Stimulated activated CD4-positive, alpha-beta T cell treated with anti-CD3 and anti-CD28 coated beads, Interleukin-2, amount 100 ng/mL, for 48 hours (primary cell): Measurements from ENCODE around the gene APRT.
"Not testable (repeated sequence)": the region's sequence is repeated elsewhere in the genome, so short reads cannot be mapped to it uniquely, and the experiment has no call there.

Experiments used
- DNase-seq, 2 donors: peaks; one replicate each; pipeline ENCODE4 v3.0.0-alpha.2; 2020

APRT gene

DNA sequence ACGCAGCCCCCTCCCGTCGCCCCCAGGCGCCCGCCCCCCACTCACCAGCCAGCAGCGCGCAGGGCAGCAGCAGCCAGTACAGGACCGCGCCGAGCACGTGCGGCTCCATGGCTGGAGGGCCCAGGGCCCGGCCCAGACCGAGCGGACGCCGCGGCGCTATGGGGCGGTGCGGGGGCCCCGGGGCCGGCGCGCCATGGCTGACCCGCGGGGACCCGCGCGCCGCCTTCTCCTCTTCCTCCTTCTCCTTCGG is 26.9 kb downstream of the APRT start:
- no peak for DNase-seq

DNA sequence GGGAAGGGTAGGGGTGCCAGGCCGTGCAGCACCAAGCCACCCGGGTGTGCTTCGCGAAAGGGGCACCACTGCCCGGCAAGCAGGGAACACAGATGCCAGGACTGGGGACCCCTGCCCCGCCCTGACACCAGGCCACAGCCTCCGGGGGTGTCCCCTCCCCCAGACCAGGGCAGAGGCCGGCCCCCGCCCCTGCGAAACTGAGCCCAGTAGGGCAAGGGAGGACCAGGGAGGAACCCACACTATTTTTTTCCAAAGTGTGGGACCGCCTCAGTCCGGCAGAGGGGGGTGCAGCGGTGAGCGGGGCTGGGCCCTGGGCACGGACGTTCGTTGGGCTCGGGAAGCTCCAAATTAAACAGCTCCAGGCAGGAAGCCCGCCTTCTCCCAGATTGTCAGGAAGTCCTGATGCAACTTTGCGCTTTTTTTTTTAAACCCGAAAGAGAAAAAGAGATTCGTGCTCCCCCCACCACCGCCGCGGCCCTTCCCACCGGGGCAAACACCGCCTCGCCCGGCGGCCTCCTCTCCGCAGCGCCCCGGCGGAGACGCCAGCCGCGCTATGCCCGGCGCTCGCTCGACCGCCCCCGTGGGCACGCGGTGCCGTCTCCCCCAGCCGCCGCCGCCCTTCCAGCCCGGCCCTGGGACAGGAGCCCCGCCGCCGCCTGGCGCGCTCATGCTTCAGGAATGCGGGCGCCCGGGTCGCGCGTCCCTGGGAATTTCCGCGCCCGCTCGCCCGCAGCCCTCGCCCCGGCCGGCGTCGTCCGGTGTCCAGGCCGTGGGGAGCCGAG is 27.5 kb downstream of the APRT start:
- DNase-seq: no peak

DNA sequence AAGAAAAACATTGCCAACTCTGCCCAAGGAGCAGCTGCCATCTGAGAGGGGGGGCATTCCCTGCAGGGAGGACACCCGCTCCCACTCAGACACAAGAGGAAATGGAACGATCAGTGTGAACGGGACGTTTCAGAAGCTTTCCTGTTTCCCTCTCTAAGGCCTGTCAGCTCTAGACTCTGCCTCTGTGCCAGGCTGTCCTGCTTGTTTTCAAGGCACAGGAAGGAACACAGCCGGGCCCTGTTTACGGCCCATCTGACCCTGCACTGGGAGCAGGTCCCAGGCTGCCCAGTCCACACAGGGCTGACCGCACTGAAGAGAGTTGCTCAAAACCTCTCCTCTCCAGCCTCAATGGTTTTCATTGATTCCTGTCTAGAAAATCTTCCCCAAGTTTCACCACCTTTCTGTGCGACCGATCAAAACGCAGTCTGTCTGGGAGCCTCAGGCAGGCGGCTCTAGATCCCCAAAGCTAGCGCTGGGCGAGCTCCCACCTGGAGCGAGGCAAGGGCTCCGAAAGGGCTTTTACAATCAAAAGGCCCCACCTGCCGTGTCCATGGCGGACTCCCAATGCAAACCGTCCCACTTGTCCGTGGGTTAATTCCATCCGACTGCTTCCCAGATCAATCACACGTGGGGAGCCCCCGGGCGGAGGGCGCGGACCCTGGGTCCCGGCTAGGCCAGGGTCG is 28.2 kb downstream of the APRT start:
- DNase-seq: no peak

DNA sequence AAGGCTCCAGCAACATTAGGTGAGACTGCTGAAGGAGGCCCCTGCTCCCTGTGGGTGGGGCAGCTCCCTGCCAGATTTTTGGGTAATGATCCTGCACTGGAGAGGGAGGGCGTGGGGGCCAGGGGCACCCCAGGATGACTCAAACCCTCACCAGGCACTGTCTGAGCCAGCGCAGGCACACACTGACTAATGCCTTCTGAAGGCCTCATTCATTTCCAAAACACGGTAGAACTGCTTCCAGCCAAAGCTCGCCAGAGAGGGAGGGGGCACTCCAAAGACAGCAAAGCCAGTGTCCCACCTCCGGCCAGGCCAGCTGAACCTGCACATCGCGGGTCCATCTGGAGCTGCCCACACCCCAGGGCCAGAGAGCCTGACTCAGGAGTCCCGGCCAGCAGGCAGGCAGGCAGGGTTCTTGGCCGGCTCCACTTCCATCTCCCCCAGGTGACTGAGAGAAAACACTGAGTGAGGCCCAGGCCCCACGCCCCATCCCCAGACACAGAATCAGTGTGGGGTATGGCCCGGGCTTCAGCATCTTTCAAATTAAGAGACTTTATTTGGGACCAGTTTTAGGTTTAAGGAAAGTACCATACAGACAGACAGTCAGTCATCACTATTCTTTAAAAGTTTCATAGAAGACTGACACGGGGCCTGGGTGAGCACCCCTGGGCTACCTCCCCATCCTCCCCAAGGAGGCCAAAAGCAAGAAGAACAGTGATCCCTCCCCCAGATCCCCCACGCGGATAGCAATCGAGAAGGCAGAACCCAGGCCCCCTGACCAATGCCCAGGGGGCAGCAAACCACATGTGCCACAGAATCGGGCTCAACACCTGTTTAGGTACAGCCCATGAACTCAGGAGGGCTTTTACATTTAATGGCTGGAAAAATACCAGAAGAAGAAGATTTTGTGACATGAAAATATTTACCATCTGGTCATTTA is 29.0 kb downstream of the APRT start:
- peak; percentile 68 for DNase-seq

DNA sequence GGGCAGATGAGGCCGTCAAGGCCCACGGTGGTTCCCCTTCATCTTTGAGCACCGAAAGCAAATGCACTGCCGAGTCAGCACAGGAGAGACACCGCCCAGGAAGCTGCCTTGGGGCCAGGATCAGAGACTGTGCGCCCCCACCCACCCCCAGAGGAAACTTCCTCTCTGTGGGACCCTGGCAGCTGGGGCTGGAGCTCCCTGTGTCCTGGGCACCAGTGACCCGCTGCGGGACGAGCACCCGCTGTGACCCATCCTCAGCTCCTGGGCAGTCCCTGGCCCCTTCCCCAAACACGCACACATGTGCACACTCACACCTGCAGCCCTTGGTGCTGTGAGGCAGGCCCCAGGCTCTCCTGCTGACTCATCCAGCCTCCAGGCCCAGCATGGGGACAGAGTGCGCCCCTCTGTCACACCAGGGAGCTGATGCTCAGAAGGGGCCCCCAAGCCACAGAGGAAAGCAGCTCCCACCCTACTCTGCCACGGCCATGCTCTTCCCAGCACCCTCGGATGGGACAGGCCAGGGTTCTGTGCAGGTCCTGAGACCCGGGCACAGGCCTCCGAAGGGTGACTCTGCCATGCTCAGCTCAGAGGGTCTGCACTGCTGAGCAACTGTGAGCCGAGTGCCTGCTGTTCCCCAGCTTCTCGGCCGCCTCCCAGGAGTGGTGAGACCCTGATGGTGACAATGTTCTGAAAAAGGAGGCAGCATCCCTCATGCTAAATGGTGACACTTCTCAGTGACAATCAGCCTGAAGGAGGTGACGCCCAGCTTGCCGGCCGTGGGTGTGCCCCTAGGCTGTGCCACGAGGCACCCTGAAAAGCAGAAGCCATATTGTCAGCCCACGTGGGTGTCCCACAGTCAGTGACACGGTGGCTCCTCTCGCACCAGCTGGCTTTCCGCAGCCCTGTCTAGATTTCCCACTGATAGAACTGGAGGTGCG is 30.3 kb downstream of the APRT start:
- peak; percentile 50 to 57 for DNase-seq

DNA sequence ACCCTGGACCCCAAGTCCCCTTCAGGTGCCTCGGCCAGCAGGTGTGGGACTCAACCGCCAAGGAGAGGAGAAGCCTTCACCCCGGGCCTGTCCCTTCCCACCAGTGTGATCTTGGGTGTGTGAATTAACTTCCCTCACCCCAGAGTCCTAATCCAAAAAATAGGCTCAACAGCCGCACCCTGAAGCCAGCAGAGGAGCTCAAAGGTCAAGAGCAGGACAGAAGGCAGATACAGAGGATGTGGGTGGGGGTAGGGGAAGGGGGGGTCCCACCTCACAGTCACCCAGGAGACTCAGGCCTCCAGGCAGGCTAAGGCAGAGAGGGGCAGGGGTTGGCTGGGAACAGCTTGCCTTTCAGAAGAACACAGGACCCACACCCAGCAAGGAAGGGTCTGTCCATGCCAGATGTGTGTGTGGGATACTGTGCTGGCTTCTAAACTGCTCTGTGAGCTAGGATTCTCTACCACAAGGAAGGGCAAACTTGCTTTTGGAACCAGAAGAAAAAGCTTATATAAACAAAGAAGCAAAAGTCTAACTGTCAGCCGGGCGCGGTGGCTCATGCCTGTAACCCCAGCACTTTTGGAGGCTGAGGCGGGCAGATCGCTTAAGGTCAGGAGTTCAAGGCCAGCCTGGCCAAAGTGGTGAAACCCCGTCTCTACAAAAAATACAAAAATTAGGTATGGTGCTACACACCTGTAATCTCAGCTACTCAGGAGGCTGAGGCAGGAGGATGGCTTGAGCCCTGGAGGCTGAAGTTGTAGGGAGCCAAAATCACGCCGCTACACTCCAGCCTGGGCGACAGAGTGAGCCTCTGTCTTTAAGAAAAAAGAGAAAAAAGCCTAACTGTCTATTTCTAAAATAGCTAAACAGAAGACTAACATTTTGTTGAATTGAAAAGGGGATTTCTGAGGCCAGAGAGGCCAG is 31.3 kb downstream of the APRT start:
- DNase-seq: no peak

DNA sequence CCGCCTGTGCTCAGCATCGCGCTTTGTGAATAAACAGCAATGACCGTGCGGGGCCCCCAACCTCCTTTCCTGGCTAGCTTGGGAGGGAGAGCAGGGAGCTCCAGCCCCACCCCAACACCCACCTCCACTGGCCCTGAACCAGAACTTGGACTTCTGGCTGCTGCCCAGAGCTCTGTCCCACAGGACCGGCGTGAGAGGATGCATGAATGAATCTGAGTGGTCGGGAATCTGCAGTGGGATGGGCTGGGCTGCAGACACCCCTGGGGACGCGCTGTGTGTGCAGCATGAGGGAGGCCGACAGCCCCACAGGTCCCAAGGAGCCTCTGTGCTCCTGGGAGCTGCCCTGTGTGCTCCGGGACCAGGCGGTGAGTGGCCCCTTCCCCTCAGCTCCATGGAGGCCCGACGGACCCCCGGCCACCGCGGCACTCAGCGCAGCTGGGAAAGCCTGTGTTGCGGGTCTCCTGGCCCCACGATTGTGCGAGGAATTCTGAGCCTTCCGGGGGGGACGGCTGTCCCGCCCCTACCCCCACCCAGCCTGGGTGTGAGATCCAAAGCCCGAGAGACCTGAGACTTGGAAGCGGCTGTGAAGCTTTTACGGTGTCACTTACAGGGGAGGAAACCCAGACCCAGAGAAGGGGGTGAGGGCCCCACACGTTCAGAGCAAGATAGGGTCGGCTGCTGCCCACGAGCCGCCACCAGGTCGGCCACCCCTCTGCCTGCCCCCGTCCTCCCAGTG is 32.2 kb downstream of the APRT start:
- DNase-seq: no peak

DNA sequence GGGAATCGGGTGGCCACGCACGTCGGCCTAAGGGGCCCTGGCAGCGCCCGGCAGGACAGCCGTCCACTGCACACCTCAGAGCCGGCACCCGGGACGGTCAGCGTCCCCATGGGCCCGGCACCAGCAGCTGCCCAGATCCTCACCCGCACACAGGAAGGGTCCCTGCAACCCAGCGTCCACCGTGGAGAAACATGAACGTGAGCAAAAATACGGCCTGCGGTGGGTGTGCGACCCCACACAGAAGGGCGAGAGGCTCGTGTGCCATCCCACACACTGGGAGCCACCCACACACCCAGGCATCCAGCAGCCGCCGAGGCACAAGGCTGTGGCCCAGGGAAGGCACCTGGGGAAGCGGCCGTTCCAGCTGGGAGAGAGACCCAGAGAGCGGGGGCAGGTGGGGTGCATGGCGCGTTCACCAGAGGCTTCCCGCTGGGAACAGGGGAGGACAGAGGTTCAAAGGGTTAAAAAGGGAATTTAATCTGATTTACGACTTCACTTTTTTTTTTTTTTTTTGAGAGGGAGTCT is 33.1 kb downstream of the APRT start:
- no peak for DNase-seq

DNA sequence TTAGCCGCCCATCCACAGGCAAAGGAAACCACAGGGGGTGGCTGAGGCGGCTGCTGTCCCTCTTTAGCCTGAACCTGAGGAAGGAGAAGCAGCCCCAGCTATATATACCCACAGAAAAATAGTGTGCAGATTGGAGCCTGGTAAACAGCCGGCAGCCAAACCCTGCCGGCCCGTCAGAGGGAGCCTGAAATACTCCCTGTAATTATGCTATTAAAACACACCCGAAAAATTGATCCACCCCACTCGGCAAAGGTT is 33.5 kb downstream of the APRT start:
- no peak for DNase-seq

DNA sequence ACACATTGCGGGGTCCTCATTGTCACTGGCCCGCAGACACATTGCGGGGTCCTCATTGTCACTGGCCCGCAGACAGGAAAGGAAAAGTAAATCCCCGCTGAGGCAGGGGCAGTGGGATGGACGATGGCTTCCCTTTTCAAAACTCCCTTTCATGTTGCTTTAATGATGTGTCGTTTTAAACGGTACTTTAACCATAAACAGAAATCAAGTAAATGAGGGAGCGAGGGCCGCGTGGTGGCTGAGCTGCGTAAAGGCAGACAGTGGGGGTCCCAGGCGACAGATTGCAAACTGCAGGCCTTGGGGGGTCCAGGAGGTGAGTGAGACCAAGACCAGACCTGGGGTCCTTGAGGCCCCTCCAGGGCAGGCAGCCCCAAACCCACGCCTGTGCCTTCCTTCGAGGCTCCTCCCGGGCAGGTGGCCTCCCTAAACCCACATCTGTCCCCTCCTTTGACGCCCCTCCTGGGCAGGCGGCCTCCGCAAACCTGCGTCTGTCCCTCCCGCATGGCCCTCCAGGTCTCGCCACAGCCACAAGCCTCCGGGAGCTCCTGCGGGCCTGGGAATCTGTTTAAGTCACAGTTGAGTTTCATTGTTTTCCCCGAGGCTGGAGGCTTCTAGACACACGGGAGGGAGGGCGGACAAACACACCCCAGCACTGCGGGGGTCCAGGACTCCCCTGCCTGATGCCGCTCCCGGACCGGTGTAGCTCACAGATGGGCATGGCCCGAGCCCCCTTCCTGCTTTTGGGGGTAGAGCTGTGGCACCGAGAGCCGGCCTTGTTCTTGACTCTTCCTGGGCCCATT is 34.1 kb downstream of the APRT start:
- no peak for DNase-seq

DNA sequence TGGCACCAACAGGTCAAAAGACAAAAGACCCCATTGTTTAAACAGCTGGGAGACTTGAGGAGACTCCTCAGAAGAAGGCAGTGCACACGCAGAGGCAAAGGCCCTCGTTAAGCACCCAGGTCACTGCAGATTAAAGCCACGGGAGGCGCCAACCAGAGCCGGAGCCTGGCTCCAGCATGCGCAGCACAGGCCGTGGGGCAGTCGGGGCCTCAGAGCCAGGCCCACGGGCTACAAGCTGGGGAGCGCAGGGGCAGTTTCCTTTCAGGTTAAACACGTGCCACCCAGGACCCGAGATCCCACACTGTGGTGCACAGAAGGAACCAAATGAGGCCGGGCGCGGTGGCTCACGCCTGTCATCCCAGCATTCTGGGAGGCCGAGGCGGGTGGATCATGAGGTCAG is 35.9 kb downstream of the APRT start:
- DNase-seq: no peak

DNA sequence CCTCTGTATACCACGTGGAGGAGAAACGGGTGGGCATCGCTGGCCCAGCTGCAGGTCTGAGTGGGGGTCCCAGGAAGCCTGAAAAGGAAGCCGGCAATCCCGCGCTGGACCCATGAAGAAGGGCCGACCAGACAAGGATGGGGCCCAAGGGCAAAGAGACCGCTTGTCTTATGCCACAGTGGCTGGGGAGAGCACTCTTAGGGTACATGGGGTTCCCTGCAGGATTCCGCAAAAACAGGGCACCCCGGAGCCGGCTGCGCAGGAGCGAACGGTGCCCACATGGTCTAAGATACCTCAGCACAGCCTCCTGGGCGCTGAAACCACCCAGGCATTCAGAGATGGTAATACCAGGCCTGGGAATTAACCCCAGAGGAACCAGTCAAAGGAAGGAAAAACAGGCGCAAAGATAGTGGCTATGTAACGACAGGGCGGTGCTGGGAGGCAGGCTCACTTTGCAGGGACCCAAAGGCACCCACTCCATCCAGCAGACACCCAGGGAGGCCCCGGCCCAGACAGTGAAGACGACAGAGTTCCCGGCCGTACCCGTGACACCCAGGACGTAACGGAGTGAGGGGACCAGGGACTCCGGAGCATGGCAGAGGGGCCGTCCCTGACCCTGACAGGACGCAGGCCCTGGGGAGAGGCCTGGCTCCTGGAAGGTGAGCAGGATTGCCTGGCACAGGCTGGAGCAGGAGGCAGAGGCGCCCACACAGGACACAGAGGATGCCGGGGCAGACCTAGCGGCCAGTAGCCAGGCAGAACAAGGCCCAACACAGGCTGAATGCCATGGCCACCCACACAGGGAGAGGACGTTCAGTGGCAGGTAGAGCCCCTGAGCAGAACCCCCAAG is 37.0 kb downstream of the APRT start:
- DNase-seq: no peak

DNA sequence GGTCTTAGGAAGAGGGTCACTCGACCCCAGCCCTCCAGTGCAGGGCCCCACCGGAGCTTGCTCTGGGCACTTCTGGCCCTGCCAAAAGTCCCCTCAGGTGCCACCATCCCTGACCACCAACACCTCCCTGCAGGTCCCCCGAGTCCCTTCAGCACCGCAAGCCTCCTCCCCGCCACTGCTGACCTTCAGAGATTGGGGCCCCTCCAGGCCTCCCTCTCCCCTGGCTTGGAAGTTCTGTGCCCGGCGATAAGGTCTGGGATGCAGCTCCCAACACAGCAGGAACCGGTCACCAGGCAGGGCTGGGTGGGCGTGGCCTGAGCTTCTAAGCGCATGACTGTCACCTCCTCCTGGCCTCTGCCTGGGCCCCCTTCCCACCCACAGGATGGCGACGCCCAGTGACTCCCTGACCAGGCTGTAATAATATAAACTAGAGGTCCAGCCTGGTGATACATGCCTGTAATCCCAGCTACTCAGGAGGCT is 37.9 kb downstream of the APRT start:
- no peak for DNase-seq

DNA sequence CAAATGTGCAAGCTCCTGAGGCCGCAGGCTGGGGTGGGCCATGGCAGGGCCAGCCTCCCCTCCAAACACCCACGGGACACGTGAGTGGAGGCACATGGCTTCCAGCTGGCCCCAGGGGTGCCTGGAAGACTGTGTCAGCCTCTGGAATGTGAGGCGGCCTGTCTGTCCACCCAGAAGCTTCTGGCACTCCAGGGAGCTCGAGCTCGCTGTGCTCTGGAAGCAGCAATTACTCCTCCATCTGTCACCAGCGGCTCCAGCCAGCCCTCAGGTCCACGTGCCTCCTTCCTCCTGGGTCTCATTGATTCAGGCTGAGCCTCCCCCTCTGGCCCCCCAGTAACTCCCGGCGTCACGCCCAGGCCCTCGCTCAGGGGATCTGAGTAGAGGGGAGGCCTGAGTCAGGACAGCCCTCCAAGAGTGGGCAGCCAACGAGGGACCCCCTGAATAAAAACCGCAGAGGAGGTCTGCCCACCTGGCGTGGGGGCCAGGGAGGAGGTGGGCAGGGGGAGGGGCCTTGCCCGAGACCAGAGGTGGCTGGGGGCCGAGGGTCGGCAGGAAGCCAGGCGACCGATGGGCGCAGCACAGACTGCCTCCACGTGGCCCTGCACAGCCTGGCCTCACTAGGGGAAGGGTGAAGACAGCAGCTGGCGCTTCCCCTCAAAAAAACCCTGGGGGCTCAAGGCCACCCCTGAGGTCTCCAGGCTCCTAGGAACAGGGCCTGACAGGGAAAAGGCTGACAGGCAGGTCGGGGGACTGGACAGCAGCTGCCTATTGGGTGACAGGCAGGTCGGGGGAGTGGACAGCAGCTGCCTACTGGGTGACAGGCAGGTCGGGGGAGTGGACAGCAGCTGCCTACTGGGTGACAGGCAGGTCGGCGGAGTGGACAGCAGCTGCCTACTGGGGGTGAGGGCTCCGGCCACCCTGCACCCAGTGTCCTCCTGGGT is 38.6 kb downstream of the APRT start:
- no peak for DNase-seq

DNA sequence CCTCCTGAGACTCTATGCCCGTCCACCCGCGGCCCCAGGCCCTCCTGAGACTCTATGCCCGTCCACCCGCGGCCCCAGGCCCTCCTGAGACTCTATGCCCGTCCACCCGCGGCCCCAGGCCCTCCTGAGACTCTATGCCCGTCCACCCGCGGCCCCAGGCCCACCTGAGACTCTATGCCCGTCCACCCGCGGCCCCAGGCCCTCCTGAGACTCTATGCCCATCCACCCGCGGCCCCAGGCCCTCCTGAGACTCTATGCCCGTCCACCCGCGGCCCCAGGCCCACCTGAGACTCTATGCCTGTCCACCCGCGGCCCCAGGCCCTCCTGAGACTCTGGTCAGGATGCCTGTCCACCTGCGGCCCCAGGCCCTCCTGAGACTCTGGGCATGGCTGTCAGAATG is 39.9 kb downstream of the APRT start:
- DNase-seq: not testable (repeated sequence)

DNA sequence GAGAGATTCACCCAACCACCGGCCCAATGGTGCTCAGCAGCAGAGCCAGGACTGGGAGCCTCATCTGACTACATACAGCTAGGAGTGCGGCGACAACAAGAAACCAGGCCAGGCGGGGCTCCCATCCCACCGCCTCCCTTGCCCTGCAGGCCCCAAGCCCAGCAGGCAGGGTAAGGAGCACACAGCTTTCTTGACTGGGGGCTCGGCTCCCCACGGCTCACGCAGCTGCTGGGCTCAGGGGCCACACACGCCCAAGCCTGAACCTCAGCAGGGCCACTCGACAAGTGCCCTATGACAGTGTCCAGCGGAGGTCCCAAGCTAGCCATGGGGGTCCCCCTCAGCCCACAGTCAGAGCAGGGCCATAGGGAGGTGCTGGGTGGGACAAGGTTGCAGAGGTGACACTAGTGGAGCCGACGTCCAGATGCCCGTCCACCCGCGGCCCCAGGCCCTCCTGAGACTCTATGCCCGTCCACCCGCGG is 40.4 kb downstream of the APRT start:
- no peak for DNase-seq
